ENCODE results near the gene STK11IP.

Gene STK11IP

DNA sequence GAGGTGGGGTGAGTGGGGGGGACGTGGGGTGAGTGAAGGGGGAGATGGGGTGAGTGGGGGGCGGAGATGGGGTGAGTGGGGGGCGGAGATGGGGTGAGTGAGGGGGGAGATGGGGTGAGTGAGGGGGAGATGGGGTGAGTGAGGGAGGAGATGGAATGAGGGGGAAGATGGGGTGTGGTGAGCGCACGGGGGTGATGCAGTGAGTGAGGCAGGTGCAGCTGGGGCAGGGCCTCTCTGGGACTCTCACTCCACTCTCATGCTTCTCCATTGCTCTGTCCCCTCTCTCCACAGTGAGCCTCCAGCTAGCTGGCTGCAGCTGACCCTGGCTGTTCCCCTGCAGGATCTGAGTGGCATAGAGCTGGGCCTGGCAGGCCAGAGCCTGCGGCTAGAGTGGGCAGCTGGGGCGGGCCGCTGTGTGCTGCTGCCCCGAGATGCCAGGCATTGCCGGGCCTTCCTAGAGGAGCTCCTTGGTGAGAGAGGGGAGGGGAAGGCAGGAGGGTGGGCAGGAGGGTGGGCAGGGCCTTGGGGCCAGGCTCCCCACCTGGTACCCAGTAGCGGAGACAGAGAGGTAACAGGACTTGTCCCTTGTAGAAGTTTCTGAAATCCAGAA lies 15.9 kb downstream of the STK11IP start:
- Histone ChIP-seq H3K27ac (ENCODE audit: low read depth, low read length) (no peak overlapping the region), H3K79me2 (ENCODE audit: control insufficient read depth, low read length) (no peaks in the 10 kb centered on the region), H3K4me2 (ENCODE audit: low read length) (no peak overlapping the region), H4K20me1 (ENCODE audit: control insufficient read depth, insufficient read depth, low read depth, low read length) (no peaks in the 10 kb centered on the region), H3K4me3 (ENCODE audit: low read length) (no peak overlapping the region), H3F3A (ENCODE audit: control insufficient read depth, insufficient read depth) (no peaks in the 10 kb centered on the region), H3K36me3 (ENCODE audit: control insufficient read depth, low read length) (no peaks in the 10 kb centered on the region), H3K4me1 (ENCODE audit: control insufficient read depth, low read length) (no peaks in the 10 kb centered on the region), H3K27me3 (ENCODE audit: control insufficient read depth, low read length) (no peaks in the 10 kb centered on the region), H3K9me2 (replicated peaks; ENCODE audit: control insufficient read depth, low read length) (no peaks in the 10 kb centered on the region), H3K9me3 (ENCODE audit: control insufficient read depth, insufficient read depth, low read length) (no peaks in the 10 kb centered on the region)
- TF ChIP-seq CTCF (IDR thresholded peaks at IDR 0.05; ENCODE audit: low read depth, low read length, poor library complexity, severe bottlenecking) (no peak), EZH2phosphoT487 (IDR thresholded peaks at IDR 0.05; ENCODE audit: borderline replicate concordance, low read length) (no peak)

DNA sequence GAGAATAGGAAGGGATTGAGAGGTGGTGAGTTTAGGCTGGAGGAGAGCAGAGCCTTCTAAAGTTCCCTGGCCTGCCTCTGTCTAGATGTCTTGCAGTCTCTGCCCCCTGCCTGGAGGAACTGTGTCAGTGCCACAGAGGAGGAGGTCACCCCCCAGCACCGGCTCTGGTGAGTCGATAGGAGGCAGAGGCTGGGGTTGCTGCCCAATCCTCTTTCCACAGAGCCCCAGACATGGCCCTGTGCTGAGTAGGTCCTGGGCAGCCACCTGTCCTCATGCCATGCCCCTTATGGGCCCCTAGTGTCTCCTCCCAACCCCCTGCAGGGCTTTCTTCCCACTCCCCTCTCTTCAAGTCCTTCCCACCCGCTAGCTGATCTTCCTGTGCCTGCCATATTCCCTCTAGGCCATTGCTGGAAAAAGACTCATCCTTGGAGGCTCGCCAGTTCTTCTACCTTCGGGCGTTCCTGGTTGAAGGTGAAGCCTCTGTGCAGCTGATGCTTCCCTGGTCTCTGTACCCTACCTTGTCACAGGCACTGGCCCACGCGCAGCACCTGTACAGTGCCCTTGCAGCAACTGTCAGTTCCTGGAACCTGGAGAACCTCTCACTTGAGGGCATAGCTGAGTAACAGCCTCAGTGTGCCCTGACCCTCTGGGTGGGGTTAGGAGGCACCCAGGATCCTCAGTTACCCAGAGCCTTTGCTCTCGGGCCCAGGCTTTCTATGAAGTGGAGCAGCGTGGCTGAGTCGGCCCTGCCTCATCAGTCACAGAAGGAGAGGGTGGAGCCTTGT lies 16.6 kb downstream of the STK11IP start:
- Histone ChIP-seq H3K27ac (ENCODE audit: low read depth, low read length) (no peak overlapping the region), H3K4me2 (ENCODE audit: low read length) (no peak overlapping the region), H3F3A (ENCODE audit: control insufficient read depth, insufficient read depth) (no peaks in the 10 kb centered on the region), H3K9me2 (replicated peaks; ENCODE audit: control insufficient read depth, low read length) (no peaks in the 10 kb centered on the region), H3K79me2 (ENCODE audit: control insufficient read depth, low read length) (no peaks in the 10 kb centered on the region), H3K27me3 (ENCODE audit: control insufficient read depth, low read length) (no peaks in the 10 kb centered on the region), H3K36me3 (ENCODE audit: control insufficient read depth, low read length) (no peaks in the 10 kb centered on the region), H3K4me3 (ENCODE audit: low read length) (no peak overlapping the region), H3K4me1 (ENCODE audit: control insufficient read depth, low read length) (no peaks in the 10 kb centered on the region), H3K9me3 (ENCODE audit: control insufficient read depth, insufficient read depth, low read length) (no peaks in the 10 kb centered on the region), H4K20me1 (ENCODE audit: control insufficient read depth, insufficient read depth, low read depth, low read length) (no peaks in the 10 kb centered on the region)
- no peak for TF ChIP-seq EZH2phosphoT487 (IDR thresholded peaks at IDR 0.05; ENCODE audit: borderline replicate concordance, low read length)
- no peak for TF ChIP-seq CTCF (IDR thresholded peaks at IDR 0.05; ENCODE audit: low read depth, low read length, poor library complexity, severe bottlenecking)

- Histone ChIP-seq H3F3A (ENCODE audit: control insufficient read depth, insufficient read depth) (no peaks in the 10 kb centered on the region), H3K27ac (ENCODE audit: low read depth, low read length) (no peak overlapping the region), H3K79me2 (ENCODE audit: control insufficient read depth, low read length) (no peaks in the 10 kb centered on the region), H3K4me3 (ENCODE audit: low read length) (no peak overlapping the region), H3K27me3 (ENCODE audit: control insufficient read depth, low read length) (no peaks in the 10 kb centered on the region), H3K9me2 (replicated peaks; ENCODE audit: control insufficient read depth, low read length) (no peaks in the 10 kb centered on the region), H3K4me2 (ENCODE audit: low read length) (no peak overlapping the region), H3K9me3 (ENCODE audit: control insufficient read depth, insufficient read depth, low read length) (no peaks in the 10 kb centered on the region), H3K36me3 (ENCODE audit: control insufficient read depth, low read length) (no peaks in the 10 kb centered on the region), H3K4me1 (ENCODE audit: control insufficient read depth, low read length) (no peaks in the 10 kb centered on the region), H4K20me1 (ENCODE audit: control insufficient read depth, insufficient read depth, low read depth, low read length) (no peaks in the 10 kb centered on the region)
- no peak for TF ChIP-seq EZH2phosphoT487 (IDR thresholded peaks at IDR 0.05; ENCODE audit: borderline replicate concordance, low read length)
- TF ChIP-seq CTCF (IDR thresholded peaks at IDR 0.05; ENCODE audit: low read depth, low read length, poor library complexity, severe bottlenecking), result no peak
These were observed 17.4 kb downstream of the STK11IP start for GRCh38 chr2:219615036-219615435.
